ENCODE measurements around the gene OXCT1.
"Not testable (repeated sequence)": the region's sequence is repeated elsewhere in the genome, so short reads cannot be mapped to it uniquely, and the experiment has no call there.

OXCT1 gene

GRCh38 chr5:41827792-41828191 lies 42.4 kb downstream of the OXCT1 start:
- H3K36me3 ChIP-seq (ENCODE audit: control insufficient read depth in 2 of 2, insufficient read depth in 2 of 2, low read length in 2 of 2), result peaks cover 4% of the 10 kb centered on the region in 2 donors
- no peak overlapping the region for H3K27ac ChIP-seq (ENCODE audit: low read length)
- H3K4me1 ChIP-seq (ENCODE audit: control insufficient read depth, insufficient read depth, low read length), result no peaks in the 10 kb centered on the region
- no peaks in the 10 kb centered on the region for H3K27me3 ChIP-seq (ENCODE audit: control insufficient read depth in 1 of 2, insufficient read depth in 2 of 2, low read length in 2 of 2)
- H3K4me3 ChIP-seq (ENCODE audit: low read length in 2 of 2), result no peak overlapping the region
- H3K9me3 ChIP-seq (ENCODE audit: control insufficient read depth in 2 of 2, low read length in 2 of 2), result no peaks in the 10 kb centered on the region
- H3K9ac ChIP-seq (ENCODE audit: low read length in 2 of 2), result no peak overlapping the region

- Histone ChIP-seq H3K9me3 (ENCODE audit: control insufficient read depth in 2 of 2, low read length in 2 of 2) (no peaks in the 10 kb centered on the region), H3K36me3 (ENCODE audit: control insufficient read depth in 2 of 2, insufficient read depth in 2 of 2, low read length in 2 of 2) (no peaks in the 10 kb centered on the region), H3K4me1 (ENCODE audit: control insufficient read depth, insufficient read depth, low read length) (no peaks in the 10 kb centered on the region), H3K9ac (ENCODE audit: low read length in 2 of 2) (no peak overlapping the region), H3K27ac (ENCODE audit: low read length) (no peak overlapping the region), H3K4me3 (ENCODE audit: low read length in 2 of 2) (no peak overlapping the region), H3K27me3 (ENCODE audit: control insufficient read depth in 1 of 2, insufficient read depth in 2 of 2, low read length in 2 of 2) (no peaks in the 10 kb centered on the region)
These were observed 48.2 kb downstream of the OXCT1 start for GRCh38 chr5:41822036-41822435.

GRCh38 chr5:41821051-41821450 lies 49.2 kb downstream of the OXCT1 start:
- Histone ChIP-seq H3K4me3 (ENCODE audit: low read length in 2 of 2) (no peak overlapping the region), H3K27ac (ENCODE audit: low read length) (no peak overlapping the region), H3K9ac (ENCODE audit: low read length in 2 of 2) (no peak overlapping the region), H3K4me1 (ENCODE audit: control insufficient read depth, insufficient read depth, low read length) (no peaks in the 10 kb centered on the region), H3K36me3 (ENCODE audit: control insufficient read depth in 2 of 2, insufficient read depth in 2 of 2, low read length in 2 of 2) (no peaks in the 10 kb centered on the region), H3K27me3 (ENCODE audit: control insufficient read depth in 1 of 2, insufficient read depth in 2 of 2, low read length in 2 of 2) (no peaks in the 10 kb centered on the region), H3K9me3 (ENCODE audit: control insufficient read depth in 2 of 2, low read length in 2 of 2) (no peaks in the 10 kb centered on the region)

DNA sequence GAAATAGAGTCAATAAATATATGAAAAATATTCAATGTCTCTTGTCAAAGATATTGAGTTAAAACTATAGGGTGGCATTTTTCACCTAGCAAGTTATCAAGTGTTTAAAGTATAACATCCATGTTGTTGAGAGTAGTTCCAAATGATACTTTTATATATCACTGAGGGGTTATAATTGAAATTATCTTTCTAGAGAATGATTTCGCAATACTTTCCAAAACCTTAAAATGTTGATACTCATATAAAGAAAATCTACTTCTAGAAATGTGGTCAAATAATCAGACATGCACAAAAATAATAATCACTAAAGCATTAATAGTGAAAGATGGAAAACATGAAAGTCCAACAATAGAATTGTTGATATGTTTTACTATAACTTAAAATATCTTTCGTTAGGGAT lies 50.1 kb downstream of the OXCT1 start:
- Histone ChIP-seq H3K9ac (ENCODE audit: low read length in 2 of 2) (no peak overlapping the region), H3K27ac (ENCODE audit: low read length) (no peak overlapping the region)

DNA sequence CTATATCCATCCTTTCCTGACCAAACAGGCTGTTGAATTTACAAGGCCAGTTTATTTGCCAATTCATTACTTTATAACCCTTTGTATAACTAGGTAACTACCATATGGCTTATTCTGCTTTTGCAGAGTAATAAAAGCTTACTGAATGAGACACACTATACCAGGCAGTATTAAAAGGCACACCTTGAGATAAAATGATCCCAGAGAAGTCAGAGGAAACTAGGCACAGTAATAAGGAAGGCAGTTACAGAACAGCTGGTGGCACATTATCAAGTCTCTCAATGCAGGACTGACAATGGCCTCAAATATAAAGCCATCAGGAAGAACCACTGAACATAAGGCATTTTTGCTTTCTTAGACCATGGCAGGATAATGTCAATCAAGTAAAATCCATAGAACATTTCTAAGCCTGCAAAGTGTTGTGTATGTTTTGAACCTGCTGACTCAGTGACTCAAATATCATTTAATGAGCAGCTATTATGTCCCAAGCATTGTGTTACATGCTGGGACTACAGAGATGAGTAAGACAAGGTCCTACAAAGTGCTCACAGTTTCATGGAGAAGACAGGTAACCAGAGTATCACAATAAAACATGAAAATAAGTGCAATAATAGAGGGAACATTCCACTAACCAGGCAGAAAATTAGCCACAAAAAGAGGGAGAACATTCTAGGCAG lies 52.5 kb downstream of the OXCT1 start:
- Histone ChIP-seq H3K9me3 (ENCODE audit: control insufficient read depth in 2 of 2, low read length in 2 of 2) (no peaks in the 10 kb centered on the region), H3K36me3 (ENCODE audit: control insufficient read depth in 2 of 2, insufficient read depth in 2 of 2, low read length in 2 of 2) (no peaks in the 10 kb centered on the region), H3K4me1 (ENCODE audit: control insufficient read depth, insufficient read depth, low read length) (no peaks in the 10 kb centered on the region), H3K4me3 (ENCODE audit: low read length in 2 of 2) (no peak overlapping the region), H3K27ac (ENCODE audit: low read length) (no peak overlapping the region), H3K27me3 (ENCODE audit: control insufficient read depth in 1 of 2, insufficient read depth in 2 of 2, low read length in 2 of 2) (no peaks in the 10 kb centered on the region), H3K9ac (ENCODE audit: low read length in 2 of 2) (no peak overlapping the region)

More for the DNA sequence above, 50.1 kb downstream of the OXCT1 start:
- no peaks in the 10 kb centered on the region for H3K36me3 ChIP-seq (ENCODE audit: control insufficient read depth in 2 of 2, insufficient read depth in 2 of 2, low read length in 2 of 2)
- no peaks in the 10 kb centered on the region for H3K4me1 ChIP-seq (ENCODE audit: control insufficient read depth, insufficient read depth, low read length)
- no peaks in the 10 kb centered on the region for H3K9me3 ChIP-seq (ENCODE audit: control insufficient read depth in 2 of 2, low read length in 2 of 2)
- H3K4me3 ChIP-seq (ENCODE audit: low read length in 2 of 2), result no peak overlapping the region
- no peaks in the 10 kb centered on the region for H3K27me3 ChIP-seq (ENCODE audit: control insufficient read depth in 1 of 2, insufficient read depth in 2 of 2, low read length in 2 of 2)

GRCh38 chr5:41815663-41816229 lies 54.5 kb downstream of the OXCT1 start:
- H3K4me3 ChIP-seq (ENCODE audit: low read length in 2 of 2), result no peak overlapping the region
- H3K9ac ChIP-seq (ENCODE audit: low read length in 2 of 2), result no peak overlapping the region

DNA sequence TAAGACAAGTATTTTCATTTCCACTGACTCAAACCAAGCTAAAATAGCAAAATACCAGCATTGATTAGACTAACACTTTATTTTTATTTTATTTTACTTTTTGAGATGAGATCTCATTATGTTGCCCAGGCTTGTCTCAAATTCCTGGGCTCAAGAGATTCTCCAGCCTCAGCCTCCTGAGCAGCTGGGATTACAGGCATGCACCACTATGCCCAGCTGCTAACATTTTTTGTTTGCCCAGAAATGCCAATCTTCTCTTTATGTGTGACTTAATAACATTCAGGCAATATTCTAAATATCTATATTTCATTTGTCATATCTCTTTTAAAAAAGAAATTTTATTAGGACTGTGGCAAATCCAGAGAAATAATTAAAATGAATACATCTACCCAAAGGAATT lies 55.0 kb downstream of the OXCT1 start:
- Histone ChIP-seq H3K36me3 (ENCODE audit: control insufficient read depth in 2 of 2, insufficient read depth in 2 of 2, low read length in 2 of 2) (no peaks in the 10 kb centered on the region), H3K9me3 (ENCODE audit: control insufficient read depth in 2 of 2, low read length in 2 of 2) (no peaks in the 10 kb centered on the region), H3K27ac (ENCODE audit: low read length) (no peak overlapping the region), H3K9ac (ENCODE audit: low read length in 2 of 2) (no peak overlapping the region), H3K27me3 (ENCODE audit: control insufficient read depth in 1 of 2, insufficient read depth in 2 of 2, low read length in 2 of 2) (no peaks in the 10 kb centered on the region), H3K4me1 (ENCODE audit: control insufficient read depth, insufficient read depth, low read length) (no peaks in the 10 kb centered on the region), H3K4me3 (ENCODE audit: low read length in 2 of 2) (no peak overlapping the region)

More at GRCh38 chr5:41815663-41816229, 54.5 kb downstream of the OXCT1 start:
- Histone ChIP-seq H3K27me3 (ENCODE audit: control insufficient read depth in 1 of 2, insufficient read depth in 2 of 2, low read length in 2 of 2) (no peaks in the 10 kb centered on the region), H3K36me3 (ENCODE audit: control insufficient read depth in 2 of 2, insufficient read depth in 2 of 2, low read length in 2 of 2) (no peaks in the 10 kb centered on the region), H3K4me1 (ENCODE audit: control insufficient read depth, insufficient read depth, low read length) (no peaks in the 10 kb centered on the region), H3K27ac (ENCODE audit: low read length) (no peak overlapping the region), H3K9me3 (ENCODE audit: control insufficient read depth in 2 of 2, low read length in 2 of 2) (no peaks in the 10 kb centered on the region)

DNA sequence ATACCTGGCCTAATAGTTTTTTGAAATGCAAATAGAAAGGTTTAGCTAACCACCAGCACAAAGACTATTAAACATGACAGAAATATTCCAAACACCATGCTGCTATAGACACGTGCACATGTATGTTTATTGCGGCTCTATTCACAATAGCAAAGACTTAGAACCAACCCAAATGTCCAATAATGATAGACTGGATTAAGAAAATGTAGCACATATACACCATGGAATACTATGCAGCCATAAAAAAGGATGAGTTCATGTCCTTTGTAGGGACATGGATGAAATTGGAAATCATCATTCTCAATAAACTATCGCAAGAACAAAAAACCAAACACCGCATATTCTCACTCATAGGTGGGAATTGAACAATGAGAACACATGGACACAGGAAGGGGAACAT lies 55.9 kb downstream of the OXCT1 start:
- not testable (repeated sequence) for H3K27ac ChIP-seq (ENCODE audit: low read length); H3K9ac ChIP-seq (ENCODE audit: low read length in 2 of 2); H3K4me1 ChIP-seq (ENCODE audit: control insufficient read depth, insufficient read depth, low read length); H3K36me3 ChIP-seq (ENCODE audit: control insufficient read depth in 2 of 2, insufficient read depth in 2 of 2, low read length in 2 of 2); H3K9me3 ChIP-seq (ENCODE audit: control insufficient read depth in 2 of 2, low read length in 2 of 2); H3K4me3 ChIP-seq (ENCODE audit: low read length in 2 of 2); H3K27me3 ChIP-seq (ENCODE audit: control insufficient read depth in 1 of 2, insufficient read depth in 2 of 2, low read length in 2 of 2)

- Histone ChIP-seq H3K4me1 (ENCODE audit: control insufficient read depth, insufficient read depth, low read length) (no peaks in the 10 kb centered on the region), H3K4me3 (ENCODE audit: low read length in 2 of 2) (no peak overlapping the region), H3K36me3 (ENCODE audit: control insufficient read depth in 2 of 2, insufficient read depth in 2 of 2, low read length in 2 of 2) (peaks cover 0 to under 1% of the 10 kb centered on the region in 2 donors), H3K27me3 (ENCODE audit: control insufficient read depth in 1 of 2, insufficient read depth in 2 of 2, low read length in 2 of 2) (no peaks in the 10 kb centered on the region), H3K9me3 (ENCODE audit: control insufficient read depth in 2 of 2, low read length in 2 of 2) (no peaks in the 10 kb centered on the region), H3K9ac (ENCODE audit: low read length in 2 of 2) (no peak overlapping the region), H3K27ac (ENCODE audit: low read length) (no peak overlapping the region)
These were observed 58.1 kb downstream of the OXCT1 start for GRCh38 chr5:41812156-41812555.

GRCh38 chr5:41809128-41809527 lies 61.1 kb downstream of the OXCT1 start:
- H3K9ac ChIP-seq (ENCODE audit: low read length in 2 of 2), result no peak overlapping the region
- peaks cover 3 to 5% of the 10 kb centered on the region in 2 donors for H3K36me3 ChIP-seq (ENCODE audit: control insufficient read depth in 2 of 2, insufficient read depth in 2 of 2, low read length in 2 of 2)
- H3K9me3 ChIP-seq (ENCODE audit: control insufficient read depth in 2 of 2, low read length in 2 of 2), result no peaks in the 10 kb centered on the region

GRCh38 chr5:41808294-41808693 lies 61.9 kb downstream of the OXCT1 start:
- Histone ChIP-seq H3K27me3 (ENCODE audit: control insufficient read depth in 1 of 2, insufficient read depth in 2 of 2, low read length in 2 of 2) (no peaks in the 10 kb centered on the region), H3K9me3 (ENCODE audit: control insufficient read depth in 2 of 2, low read length in 2 of 2) (no peaks in the 10 kb centered on the region), H3K4me1 (ENCODE audit: control insufficient read depth, insufficient read depth, low read length) (no peaks in the 10 kb centered on the region), H3K9ac (ENCODE audit: low read length in 2 of 2) (no peak overlapping the region), H3K27ac (ENCODE audit: low read length) (no peak overlapping the region), H3K4me3 (ENCODE audit: low read length in 2 of 2) (no peak overlapping the region), H3K36me3 (ENCODE audit: control insufficient read depth in 2 of 2, insufficient read depth in 2 of 2, low read length in 2 of 2) (peaks cover 3 to 5% of the 10 kb centered on the region in 2 donors)

More at GRCh38 chr5:41809128-41809527, 61.1 kb downstream of the OXCT1 start:
- no peaks in the 10 kb centered on the region for H3K4me1 ChIP-seq (ENCODE audit: control insufficient read depth, insufficient read depth, low read length)
- no peaks in the 10 kb centered on the region for H3K27me3 ChIP-seq (ENCODE audit: control insufficient read depth in 1 of 2, insufficient read depth in 2 of 2, low read length in 2 of 2)
- H3K4me3 ChIP-seq (ENCODE audit: low read length in 2 of 2), result no peak overlapping the region
- H3K27ac ChIP-seq (ENCODE audit: low read length), result no peak overlapping the region
